Activated naive CD8-positive, alpha-beta T cell treated with anti-CD3 and anti-CD28 coated beads, Interleukin-2, amount 50 U/mL, for 24 hours (primary cell): Measurements from ENCODE around the gene SLC37A3.
"Not testable (repeated sequence)": the region's sequence is repeated elsewhere in the genome, so short reads cannot be mapped to it uniquely, and the experiment has no call there.

ENCODE experiments used
- ATAC-seq: fragments of 150-1000 bp; cut with Tn5 transposase; one replicate; pipeline ENCODE4 v1.10.0; 2021
- DNase-seq: peaks from one replicate; pipeline ENCODE4 v3.0.0; 2021
- H3K27ac Mint-ChIP-seq: one replicate; pipeline ENCODE4 v1.8.0; 2021; ENCODE audit warnings: mild to moderate bottlenecking, mixed read lengths
- H3K27me3 Mint-ChIP-seq: one replicate; pipeline ENCODE4 v1.8.0; 2021; ENCODE audit warnings: mixed read lengths
- H3K36me3 Mint-ChIP-seq: one replicate; pipeline ENCODE4 v1.8.0; 2021; ENCODE audit warnings: low read depth, mixed read lengths
- H3K4me1 Mint-ChIP-seq: one replicate; pipeline ENCODE4 v1.8.0; 2021; ENCODE audit warnings: mixed read lengths
- H3K4me3 Mint-ChIP-seq: one replicate; pipeline ENCODE4 v1.8.0; 2021; ENCODE audit warnings: mild to moderate bottlenecking, moderate library complexity, mixed read lengths
- H3K9me3 Mint-ChIP-seq: one replicate; pipeline ENCODE4 v1.8.0; 2021; ENCODE audit warnings: mixed read lengths

The SLC37A3 gene

GRCh38 chr7:140417456-140418155, 19.3 kb upstream of the SLC37A3 start:
- no peak overlapping the region for H3K4me3 Mint-ChIP-seq
- H3K27ac Mint-ChIP-seq: no peak overlapping the region
- peaks cover 2% of the 10 kb centered on the region for H3K36me3 Mint-ChIP-seq
- no peak for ATAC-seq
- DNase-seq: no peak
- no peaks in the 10 kb centered on the region for H3K9me3 Mint-ChIP-seq
- peaks cover 3% of the 10 kb centered on the region for H3K4me1 Mint-ChIP-seq
- no peaks in the 10 kb centered on the region for H3K27me3 Mint-ChIP-seq

- Mint-ChIP-seq H3K36me3 (peaks cover 5% of the 10 kb centered on the region), H3K9me3 (no peaks in the 10 kb centered on the region), H3K4me1 (peaks cover 3% of the 10 kb centered on the region), H3K4me3 (no peak overlapping the region), H3K27me3 (no peaks in the 10 kb centered on the region), H3K27ac (no peak overlapping the region)
- ATAC-seq: no peak
- no peak for DNase-seq
Observed at GRCh38 chr7:140416560-140416959, 18.2 kb upstream of the SLC37A3 start.

GRCh38 chr7:140415816-140416215, 17.5 kb upstream of the SLC37A3 start:
- not testable (repeated sequence) for H3K4me1 Mint-ChIP-seq, H3K27ac Mint-ChIP-seq, DNase-seq, H3K27me3 Mint-ChIP-seq, H3K4me3 Mint-ChIP-seq, H3K9me3 Mint-ChIP-seq, ATAC-seq, H3K36me3 Mint-ChIP-seq

- Mint-ChIP-seq H3K27me3 (no peaks in the 10 kb centered on the region), H3K4me3 (no peak overlapping the region), H3K4me1 (peaks cover 3% of the 10 kb centered on the region), H3K36me3 (peaks cover 5% of the 10 kb centered on the region), H3K27ac (no peak overlapping the region), H3K9me3 (no peaks in the 10 kb centered on the region)
- DNase-seq (no peak), ATAC-seq (no peak)
Observed at GRCh38 chr7:140415361-140415760, 17.0 kb upstream of the SLC37A3 start.

GRCh38 chr7:140404565-140405065, 6.3 kb upstream of the SLC37A3 start:
- no peaks in the 10 kb centered on the region for H3K9me3 Mint-ChIP-seq
- peaks cover 36% of the 10 kb centered on the region for H3K4me1 Mint-ChIP-seq
- DNase-seq (no peak), ATAC-seq (no peak)
- peak overlapping the region; percentile 87 for H3K27ac Mint-ChIP-seq
- no peaks in the 10 kb centered on the region for H3K27me3 Mint-ChIP-seq
- peaks cover 5% of the 10 kb centered on the region for H3K36me3 Mint-ChIP-seq
- peak overlapping the region; percentile 85 for H3K4me3 Mint-ChIP-seq

GRCh38 chr7:140403878-140404564, 5.7 kb upstream of the SLC37A3 start, which contains the start of gene RAB19:
Gene RAB19 (plus strand): TSS chr7:140404058. CDS start chr7:140407647, 3,589 bp downstream.
- peak; percentile 36 for DNase-seq

GRCh38 chr7:140402178-140402835, 4.0 kb upstream of the SLC37A3 start:
- H3K27ac Mint-ChIP-seq: peak overlapping the region; percentile 55
- peaks cover 46% of the 10 kb centered on the region for H3K4me1 Mint-ChIP-seq
- no peaks in the 10 kb centered on the region for H3K36me3 Mint-ChIP-seq
- H3K4me3 Mint-ChIP-seq: peak overlapping the region; percentile 10
- H3K9me3 Mint-ChIP-seq: no peaks in the 10 kb centered on the region
- H3K27me3 Mint-ChIP-seq: no peaks in the 10 kb centered on the region
- DNase-seq (no peak), ATAC-seq (peak; percentile 45)

More at GRCh38 chr7:140403878-140404564, 5.7 kb upstream of the SLC37A3 start, which contains the start of gene RAB19:
- H3K4me3 Mint-ChIP-seq: peak within 1 kb of the TSS; percentile 85
- ATAC-seq: peak; percentile 44
- H3K9me3 Mint-ChIP-seq: no peaks in the 10 kb centered on the region
- H3K27me3 Mint-ChIP-seq: no peaks in the 10 kb centered on the region
- H3K4me1 Mint-ChIP-seq: peaks cover 36% of the 10 kb centered on the region
- H3K27ac Mint-ChIP-seq: peak within 1 kb of the TSS; percentile 87
- H3K36me3 Mint-ChIP-seq: peaks cover 5% of the 10 kb centered on the region

- DNase-seq (no peak), ATAC-seq (no peak)
- no peaks in the 10 kb centered on the region for H3K27me3 Mint-ChIP-seq
- no peaks in the 10 kb centered on the region for H3K9me3 Mint-ChIP-seq
- peaks cover 4% of the 10 kb centered on the region for H3K36me3 Mint-ChIP-seq
- no peak overlapping the region for H3K4me3 Mint-ChIP-seq
- H3K27ac Mint-ChIP-seq: no peak overlapping the region
- peaks cover 58% of the 10 kb centered on the region for H3K4me1 Mint-ChIP-seq
Observed at GRCh38 chr7:140400381-140400780, 2.1 kb upstream of the SLC37A3 start.

- ATAC-seq (no peak), DNase-seq (no peak)
- Mint-ChIP-seq H3K27me3 (no peaks in the 10 kb centered on the region), H3K9me3 (no peaks in the 10 kb centered on the region), H3K27ac (peak overlapping the region; percentile 64), H3K4me3 (peak overlapping the region; percentile 95), H3K4me1 (peaks cover 48% of the 10 kb centered on the region), H3K36me3 (peaks cover 4% of the 10 kb centered on the region)
Observed at GRCh38 chr7:140398821-140399220, 491 bp upstream of the SLC37A3 start.

GRCh38 chr7:140393756-140394306, 4.5 kb downstream of the SLC37A3 start:
- Mint-ChIP-seq H3K27me3 (no peaks in the 10 kb centered on the region), H3K4me1 (peaks cover 22% of the 10 kb centered on the region), H3K27ac (no peak overlapping the region), H3K4me3 (no peak overlapping the region), H3K9me3 (no peaks in the 10 kb centered on the region), H3K36me3 (peaks cover 4% of the 10 kb centered on the region)
- ATAC-seq (no peak), DNase-seq (no peak)

GRCh38 chr7:140391634-140392033, 6.7 kb downstream of the SLC37A3 start:
- Mint-ChIP-seq H3K4me3 (no peak overlapping the region), H3K27me3 (no peaks in the 10 kb centered on the region), H3K27ac (no peak overlapping the region), H3K36me3 (peaks cover 6% of the 10 kb centered on the region), H3K4me1 (peaks cover 7% of the 10 kb centered on the region), H3K9me3 (no peaks in the 10 kb centered on the region)
- ATAC-seq (no peak), DNase-seq (no peak)

- H3K27ac Mint-ChIP-seq: no peak overlapping the region
- H3K27me3 Mint-ChIP-seq: no peaks in the 10 kb centered on the region
- no peak overlapping the region for H3K4me3 Mint-ChIP-seq
- ATAC-seq (peak; percentile 68), DNase-seq (peak; percentile 24)
- peaks cover 4% of the 10 kb centered on the region for H3K36me3 Mint-ChIP-seq
- H3K4me1 Mint-ChIP-seq: peaks cover 1% of the 10 kb centered on the region
- H3K9me3 Mint-ChIP-seq: no peaks in the 10 kb centered on the region
Observed at GRCh38 chr7:140390466-140391190, 7.7 kb downstream of the SLC37A3 start.

- Mint-ChIP-seq H3K4me3 (no peak overlapping the region), H3K4me1 (peaks cover 7% of the 10 kb centered on the region), H3K36me3 (peaks cover 8% of the 10 kb centered on the region), H3K27me3 (no peaks in the 10 kb centered on the region), H3K9me3 (no peaks in the 10 kb centered on the region), H3K27ac (no peak overlapping the region)
- ATAC-seq (peak; percentile 21), DNase-seq (no peak)
Observed at GRCh38 chr7:140390034-140390433, 8.3 kb downstream of the SLC37A3 start.

- ATAC-seq: no peak
- no peaks in the 10 kb centered on the region for H3K9me3 Mint-ChIP-seq
- no peak overlapping the region for H3K27ac Mint-ChIP-seq
- H3K4me3 Mint-ChIP-seq: peak overlapping the region; percentile 10
- peaks cover 8% of the 10 kb centered on the region for H3K36me3 Mint-ChIP-seq
- no peaks in the 10 kb centered on the region for H3K27me3 Mint-ChIP-seq
- peaks cover 11% of the 10 kb centered on the region for H3K4me1 Mint-ChIP-seq
- no peak for DNase-seq
Observed at GRCh38 chr7:140389445-140389844, 8.9 kb downstream of the SLC37A3 start.
